ENCODE data around the gene DLAT.
A peak's percentile ranks its signal among the peaks of the same experiment; 100 is the strongest.
"Not testable (repeated sequence)": the region's sequence is repeated elsewhere in the genome, so short reads cannot be mapped to it uniquely, and the experiment has no call there.

DLAT gene

GRCh38 chr11:112062923-112063322 lies 37.7 kb downstream of the DLAT start:
- Histone ChIP-seq H3K4me2 (ENCODE audit: low read length) (no peak overlapping the region), H3K4me3 (ENCODE audit: low read length) (no peak overlapping the region), H3K9me3 (replicated peaks; ENCODE audit: low read length) (no peaks in the 10 kb centered on the region), H3K36me3 (ENCODE audit: insufficient read depth, low read length) (peaks cover 30% of the 10 kb centered on the region), H3K4me1 (ENCODE audit: control insufficient read depth, insufficient read depth, low read length) (no peaks in the 10 kb centered on the region), H3K9ac (ENCODE audit: low read depth, low read length) (no peak overlapping the region), H3K27me3 (ENCODE audit: control insufficient read depth, insufficient read depth, low read length) (no peaks in the 10 kb centered on the region)

GRCh38 chr11:112073941-112074811 lies 49.0 kb downstream of the DLAT start, which contains the start of the genes NKAPD1 and PIH1D2:
NKAPD1 (plus strand) TSS chr11:112074299; CDS start chr11:112075575, 1,276 bp downstream.
PIH1D2 (minus strand) TSS chr11:112074017; CDS start chr11:112073174, 843 bp downstream.
- Histone ChIP-seq H3K4me2 (ENCODE audit: low read length) (peak within 1 kb of the TSS; percentile 85), H3K27me3 (ENCODE audit: control insufficient read depth, insufficient read depth, low read length) (no peaks in the 10 kb centered on the region), H3K9me3 (replicated peaks; ENCODE audit: low read length) (no peaks in the 10 kb centered on the region), H3K36me3 (ENCODE audit: insufficient read depth, low read length) (peaks cover 26% of the 10 kb centered on the region), H3K4me1 (ENCODE audit: control insufficient read depth, insufficient read depth, low read length) (peaks cover 9% of the 10 kb centered on the region), H3K4me3 (ENCODE audit: low read length) (peak within 1 kb of the TSS; percentile 88), H3K9ac (ENCODE audit: low read depth, low read length) (peak within 1 kb of the TSS; percentile 93)

- Histone ChIP-seq H3K4me1 (ENCODE audit: control insufficient read depth, insufficient read depth, low read length) (peaks cover 17% of the 10 kb centered on the region), H3K4me2 (ENCODE audit: low read length) (no peak overlapping the region), H3K36me3 (ENCODE audit: insufficient read depth, low read length) (peaks cover 64% of the 10 kb centered on the region), H3K9ac (ENCODE audit: low read depth, low read length) (peak overlapping the region; percentile 69), H3K4me3 (ENCODE audit: low read length) (no peak overlapping the region), H3K9me3 (replicated peaks; ENCODE audit: low read length) (no peaks in the 10 kb centered on the region), H3K27me3 (ENCODE audit: control insufficient read depth, insufficient read depth, low read length) (no peaks in the 10 kb centered on the region)
Observed at GRCh38 chr11:112082729-112083128, 57.5 kb downstream of the DLAT start.

- Histone ChIP-seq H3K9ac (ENCODE audit: low read depth, low read length) (peak overlapping the region; percentile 90), H3K4me3 (ENCODE audit: low read length) (peak overlapping the region; percentile 96), H3K36me3 (ENCODE audit: insufficient read depth, low read length) (peaks cover 62% of the 10 kb centered on the region), H3K4me2 (ENCODE audit: low read length) (peak overlapping the region; percentile 90), H3K9me3 (replicated peaks; ENCODE audit: low read length) (no peaks in the 10 kb centered on the region), H3K4me1 (ENCODE audit: control insufficient read depth, insufficient read depth, low read length) (peaks cover 19% of the 10 kb centered on the region), H3K27me3 (ENCODE audit: control insufficient read depth, insufficient read depth, low read length) (no peaks in the 10 kb centered on the region)
Observed at GRCh38 chr11:112085822-112086421, 60.7 kb downstream of the DLAT start.

- Histone ChIP-seq H3K9ac (ENCODE audit: low read depth, low read length) (peak within 1 kb of the TSS; percentile 90), H3K4me1 (ENCODE audit: control insufficient read depth, insufficient read depth, low read length) (peaks cover 19% of the 10 kb centered on the region), H3K4me3 (ENCODE audit: low read length) (peak within 1 kb of the TSS; percentile 96), H3K36me3 (ENCODE audit: insufficient read depth, low read length) (peaks cover 68% of the 10 kb centered on the region), H3K27me3 (ENCODE audit: control insufficient read depth, insufficient read depth, low read length) (no peaks in the 10 kb centered on the region), H3K4me2 (ENCODE audit: low read length) (peak within 1 kb of the TSS; percentile 90), H3K9me3 (replicated peaks; ENCODE audit: low read length) (no peaks in the 10 kb centered on the region)
Observed at GRCh38 chr11:112086422-112087191, 61.4 kb downstream of the DLAT start, which contains the start of the genes SDHD and TIMM8B. SDHD (plus strand) TSS chr11:112086873; CDS start chr11:112086908, 35 bp downstream. TIMM8B (minus strand) TSS chr11:112086756; CDS start chr11:112086723, 33 bp downstream.

GRCh38 chr11:112087212-112087611 lies 62.0 kb downstream of the DLAT start:
- H3K4me2 ChIP-seq (ENCODE audit: low read length) = peak overlapping the region; percentile 90
- no peaks in the 10 kb centered on the region for H3K9me3 ChIP-seq (replicated peaks; ENCODE audit: low read length)
- peak overlapping the region; percentile 90 for H3K9ac ChIP-seq (ENCODE audit: low read depth, low read length)
- peak overlapping the region; percentile 96 for H3K4me3 ChIP-seq (ENCODE audit: low read length)
- no peaks in the 10 kb centered on the region for H3K27me3 ChIP-seq (ENCODE audit: control insufficient read depth, insufficient read depth, low read length)
- peaks cover 19% of the 10 kb centered on the region for H3K4me1 ChIP-seq (ENCODE audit: control insufficient read depth, insufficient read depth, low read length)
- H3K36me3 ChIP-seq (ENCODE audit: insufficient read depth, low read length) = peaks cover 68% of the 10 kb centered on the region

GRCh38 chr11:112095302-112095701 lies 70.1 kb downstream of the DLAT start:
- H3K4me2 ChIP-seq (ENCODE audit: low read length); H3K4me3 ChIP-seq (ENCODE audit: low read length); H3K9me3 ChIP-seq (replicated peaks; ENCODE audit: low read length); H3K27me3 ChIP-seq (ENCODE audit: control insufficient read depth, insufficient read depth, low read length); H3K9ac ChIP-seq (ENCODE audit: low read depth, low read length); H3K4me1 ChIP-seq (ENCODE audit: control insufficient read depth, insufficient read depth, low read length): not testable (repeated sequence)
- H3K36me3 ChIP-seq (ENCODE audit: insufficient read depth, low read length) = peaks cover 33% of the 10 kb centered on the region

- no peaks in the 10 kb centered on the region for H3K27me3 ChIP-seq (ENCODE audit: control insufficient read depth, insufficient read depth, low read length)
- no peaks in the 10 kb centered on the region for H3K9me3 ChIP-seq (replicated peaks; ENCODE audit: low read length)
- H3K4me2 ChIP-seq (ENCODE audit: low read length) = no peak overlapping the region
- H3K9ac ChIP-seq (ENCODE audit: low read depth, low read length) = no peak overlapping the region
- peaks cover 8% of the 10 kb centered on the region for H3K4me1 ChIP-seq (ENCODE audit: control insufficient read depth, insufficient read depth, low read length)
- H3K36me3 ChIP-seq (ENCODE audit: insufficient read depth, low read length) = peaks cover 24% of the 10 kb centered on the region
- H3K4me3 ChIP-seq (ENCODE audit: low read length) = no peak overlapping the region
Observed at GRCh38 chr11:112096194-112096593, 71.0 kb downstream of the DLAT start.

- H3K36me3 ChIP-seq (ENCODE audit: insufficient read depth, low read length) = peaks cover 7% of the 10 kb centered on the region
- no peaks in the 10 kb centered on the region for H3K27me3 ChIP-seq (ENCODE audit: control insufficient read depth, insufficient read depth, low read length)
- no peak overlapping the region for H3K4me2 ChIP-seq (ENCODE audit: low read length)
- peaks cover 8% of the 10 kb centered on the region for H3K4me1 ChIP-seq (ENCODE audit: control insufficient read depth, insufficient read depth, low read length)
- H3K9me3 ChIP-seq (replicated peaks; ENCODE audit: low read length) = no peaks in the 10 kb centered on the region
- H3K9ac ChIP-seq (ENCODE audit: low read depth, low read length) = no peak overlapping the region
- no peak overlapping the region for H3K4me3 ChIP-seq (ENCODE audit: low read length)
Observed at GRCh38 chr11:112097734-112098528, 72.7 kb downstream of the DLAT start.

GRCh38 chr11:112100462-112100861 lies 75.3 kb downstream of the DLAT start:
- Histone ChIP-seq H3K4me3 (ENCODE audit: low read length) (no peak overlapping the region), H3K9ac (ENCODE audit: low read depth, low read length) (no peak overlapping the region), H3K27me3 (ENCODE audit: control insufficient read depth, insufficient read depth, low read length) (no peaks in the 10 kb centered on the region), H3K4me1 (ENCODE audit: control insufficient read depth, insufficient read depth, low read length) (peaks cover 8% of the 10 kb centered on the region), H3K9me3 (replicated peaks; ENCODE audit: low read length) (no peaks in the 10 kb centered on the region), H3K4me2 (ENCODE audit: low read length) (no peak overlapping the region), H3K36me3 (ENCODE audit: insufficient read depth, low read length) (no peaks in the 10 kb centered on the region)

Measured in skeletal muscle satellite cell (primary cell).